ENCODE measurements around the gene STAT6. TPM values are rescaled to one million over a fixed set of nuclear protein-coding genes. Genes with fewer than 3 reads are reported as not detected.
A peak's percentile ranks its signal among the peaks of the same experiment; 100 is the strongest.

The STAT6 gene
- total RNA-seq, 1 donor = 81.6 TPM

DNA sequence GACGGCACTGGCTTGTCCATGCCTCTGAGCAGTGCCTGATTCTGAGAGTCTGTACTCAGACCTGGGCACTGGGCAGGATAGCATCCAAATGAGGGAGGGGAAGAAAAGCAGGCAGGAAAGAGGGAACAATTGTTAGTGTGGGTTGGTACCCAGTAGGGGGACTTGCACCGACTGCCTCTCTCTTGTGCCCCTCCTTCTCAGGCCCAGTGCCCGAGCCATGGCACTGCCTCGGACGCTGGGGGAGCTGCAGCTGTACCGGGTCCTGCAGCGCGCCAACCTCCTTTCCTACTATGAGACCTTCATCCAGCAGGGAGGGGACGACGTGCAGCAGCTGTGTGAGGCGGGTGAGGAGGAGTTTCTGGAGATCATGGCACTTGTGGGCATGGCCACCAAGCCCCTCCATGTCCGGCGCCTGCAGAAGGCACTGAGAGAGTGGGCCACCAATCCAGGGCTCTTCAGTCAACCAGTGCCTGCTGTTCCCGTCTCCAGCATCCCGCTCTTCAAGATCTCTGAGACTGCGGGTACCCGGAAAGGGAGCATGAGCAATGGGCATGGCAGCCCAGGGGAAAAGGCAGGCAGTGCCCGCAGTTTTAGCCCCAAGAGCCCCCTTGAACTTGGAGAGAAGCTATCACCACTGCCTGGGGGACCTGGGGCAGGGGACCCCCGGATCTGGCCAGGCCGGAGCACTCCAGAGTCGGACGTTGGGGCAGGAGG, 20.1 kb downstream of the STAT6 start:
- no peak for DNase-seq (ENCODE audit: low read depth)
- TF ChIP-seq CTCF (IDR thresholded peaks at IDR 0.05; ENCODE audit: insufficient read depth, low read depth, low read length) = no peak
- peak overlapping the region; percentile 93 for H3K4me3 ChIP-seq (ENCODE audit: low read depth, low read length)

- no peak for TF ChIP-seq CTCF (IDR thresholded peaks at IDR 0.05; ENCODE audit: insufficient read depth, low read depth, low read length)
- no peak for DNase-seq (ENCODE audit: low read depth)
These were observed 20.7 kb downstream of the STAT6 start for GRCh38 chr12:57090490-57090889.

GRCh38 chr12:57089271-57090245, 21.6 kb downstream of the STAT6 start:
- H3K4me3 ChIP-seq (ENCODE audit: low read depth, low read length) = peak overlapping the region; percentile 93
- no peak for TF ChIP-seq CTCF (IDR thresholded peaks at IDR 0.05; ENCODE audit: insufficient read depth, low read depth, low read length)
- peak; percentile 75 for DNase-seq (ENCODE audit: low read depth)

More at GRCh38 chr12:57090490-57090889, 20.7 kb downstream of the STAT6 start:
- H3K4me3 ChIP-seq (ENCODE audit: low read depth, low read length) = peak overlapping the region; percentile 93

GRCh38 chr12:57088354-57089270, 22.6 kb downstream of the STAT6 start, which contains the start of gene NAB2:
Gene NAB2 (plus strand): TSS chr12:57089114. CDS start chr12:57089272, 158 bp downstream.
- peak; percentile 98 for DNase-seq (ENCODE audit: low read depth)
- no peak for TF ChIP-seq CTCF (IDR thresholded peaks at IDR 0.05; ENCODE audit: insufficient read depth, low read depth, low read length)
- peak within 1 kb of the TSS; percentile 93 for H3K4me3 ChIP-seq (ENCODE audit: low read depth, low read length)

- peak overlapping the region; percentile 83 for H3K4me3 ChIP-seq (ENCODE audit: low read depth, low read length)
- no peak for TF ChIP-seq CTCF (IDR thresholded peaks at IDR 0.05; ENCODE audit: insufficient read depth, low read depth, low read length)
- peak; percentile 97 for DNase-seq (ENCODE audit: low read depth)
These were observed 23.3 kb downstream of the STAT6 start for GRCh38 chr12:57087691-57088353.
